Measurements from ENCODE around the gene COBL. TPM values are rescaled to one million over a fixed set of nuclear protein-coding genes. Genes with fewer than 3 reads are reported as not detected.

Gene COBL
- total and polyA plus RNA-seq, 2 of the 4 experiments (the other 2 are of a cell fraction), result under 0.01 TPM; not detected in 1

- Histone ChIP-seq H4K91ac (ENCODE audit: insufficient read depth, low read depth, low read length) (no peak overlapping the region), H4K5ac (ENCODE audit: low read depth, low read length) (no peak overlapping the region), H4K8ac (ENCODE audit: low read depth in 2 of 2, low read length in 2 of 2) (no peak overlapping the region), H3K4ac (ENCODE audit: low read depth, low read length) (no peak overlapping the region), H3K9me1 (ENCODE audit: insufficient read depth, low read length) (no peaks in the 10 kb centered on the region), H3K4me1 (ENCODE audit: control insufficient read depth, insufficient read depth, low read length) (no peaks in the 10 kb centered on the region), H2AFZ (replicated peaks; ENCODE audit: low read length, poor library complexity) (no peak overlapping the region), H4K20me1 (ENCODE audit: insufficient read depth, low read length) (no peaks in the 10 kb centered on the region), H3K18ac (ENCODE audit: low read depth, low read length) (no peak overlapping the region), H2BK15ac (ENCODE audit: low read depth, low read length) (no peak overlapping the region), H3K23ac (ENCODE audit: low read depth, low read length) (no peak overlapping the region), H3K4me3 (ENCODE audit: insufficient read depth, low read depth, low read length) (no peak overlapping the region), H2BK120ac (ENCODE audit: low read depth, low read length) (no peak overlapping the region), H3K9me3 (ENCODE audit: control insufficient read depth, insufficient read depth, low read length) (no peaks in the 10 kb centered on the region), H3K9ac (ENCODE audit: low read depth, low read length) (no peak overlapping the region), H3K27me3 (ENCODE audit: control insufficient read depth, insufficient read depth, low read length) (peaks cover 2% of the 10 kb centered on the region; the same call in 1 of the 2 replicates), H3K79me1 (ENCODE audit: low read depth in 1 of 2, low read length in 2 of 2) (no peaks in the 10 kb centered on the region), H3K56ac (ENCODE audit: extremely low read depth, insufficient read depth, low read length) (no peak overlapping the region), H3K36me3 (ENCODE audit: control insufficient read depth, insufficient read depth, low read length) (no peaks in the 10 kb centered on the region), H2AK5ac (ENCODE audit: low read depth, low read length) (no peak overlapping the region), H2AK9ac (replicated peaks; ENCODE audit: low read depth, low read length, poor library complexity) (no peak overlapping the region), H3K27ac (ENCODE audit: insufficient read depth, low read length) (no peak overlapping the region), H2BK5ac (ENCODE audit: low read depth, low read length, poor library complexity, severe bottlenecking) (no peak overlapping the region), H3K4me2 (ENCODE audit: low read depth, low read length) (no peak overlapping the region), H3K14ac (replicated peaks; ENCODE audit: low read depth, low read length) (no peak overlapping the region), H2BK20ac (ENCODE audit: low read depth, low read length) (no peak overlapping the region)
- in situ Hi-C loops (cut with MboI; ENCODE audit: low sequenced_read_pairs) (no loop called here), intact Hi-C loops (cut with micrococcal nuclease) (no loop called here), dilution Hi-C loops (cut with HindIII; ENCODE audit: low sequenced_read_pairs, unreplicated experiment) (no loop called here)
- DNase-seq (no peak), ATAC-seq (ENCODE audit: low read depth) (no peak)
- ChIA-PET CTCF (no interaction called here), POLR2A (ENCODE audit: unreplicated experiment) (no interaction called here)
- BruUV-seq (replicated peaks), result no TSS peak
- no CpG with 5 or more reads among the region's 5 CpGs for WGBS, 2 experiments (ENCODE audit: extremely low coverage in 2 of 2, insufficient read length in 1 of 2)
- TF ChIP-seq SMC3 (IDR thresholded peaks at IDR 0.05; ENCODE audit: low read depth, low read length) (no peak), POLR2A (IDR thresholded peaks at IDR 0.05; ENCODE audit: low read depth, low read length) (no peak), RFX5 (IDR thresholded peaks at IDR 0.05; ENCODE audit: low read depth, low read length) (no peak), BHLHE40 (IDR thresholded peaks at IDR 0.05; ENCODE audit: low read depth, low read length) (no peak), NFE2L2 (IDR thresholded peaks at IDR 0.05; ENCODE audit: low read depth, low read length) (no peak), RAD21 (IDR thresholded peaks at IDR 0.05; ENCODE audit: low read length) (no peak), MXI1 (IDR thresholded peaks at IDR 0.05; ENCODE audit: borderline replicate concordance, low read depth, low read length) (no peak)
- TF ChIP-seq, protein P1, sequence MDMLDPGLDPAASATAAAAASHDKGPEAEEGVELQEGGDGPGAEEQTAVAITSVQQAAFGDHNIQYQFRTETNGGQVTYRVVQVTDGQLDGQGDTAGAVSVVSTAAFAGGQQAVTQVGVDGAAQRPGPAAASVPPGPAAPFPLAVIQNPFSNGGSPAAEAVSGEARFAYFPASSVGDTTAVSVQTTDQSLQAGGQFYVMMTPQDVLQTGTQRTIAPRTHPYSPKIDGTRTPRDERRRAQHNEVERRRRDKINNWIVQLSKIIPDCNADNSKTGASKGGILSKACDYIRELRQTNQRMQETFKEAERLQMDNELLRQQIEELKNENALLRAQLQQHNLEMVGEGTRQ (IDR thresholded peaks at IDR 0.05; ENCODE audit: low read depth, low read length), result no peak
- TF ChIP-seq, protein P2, sequence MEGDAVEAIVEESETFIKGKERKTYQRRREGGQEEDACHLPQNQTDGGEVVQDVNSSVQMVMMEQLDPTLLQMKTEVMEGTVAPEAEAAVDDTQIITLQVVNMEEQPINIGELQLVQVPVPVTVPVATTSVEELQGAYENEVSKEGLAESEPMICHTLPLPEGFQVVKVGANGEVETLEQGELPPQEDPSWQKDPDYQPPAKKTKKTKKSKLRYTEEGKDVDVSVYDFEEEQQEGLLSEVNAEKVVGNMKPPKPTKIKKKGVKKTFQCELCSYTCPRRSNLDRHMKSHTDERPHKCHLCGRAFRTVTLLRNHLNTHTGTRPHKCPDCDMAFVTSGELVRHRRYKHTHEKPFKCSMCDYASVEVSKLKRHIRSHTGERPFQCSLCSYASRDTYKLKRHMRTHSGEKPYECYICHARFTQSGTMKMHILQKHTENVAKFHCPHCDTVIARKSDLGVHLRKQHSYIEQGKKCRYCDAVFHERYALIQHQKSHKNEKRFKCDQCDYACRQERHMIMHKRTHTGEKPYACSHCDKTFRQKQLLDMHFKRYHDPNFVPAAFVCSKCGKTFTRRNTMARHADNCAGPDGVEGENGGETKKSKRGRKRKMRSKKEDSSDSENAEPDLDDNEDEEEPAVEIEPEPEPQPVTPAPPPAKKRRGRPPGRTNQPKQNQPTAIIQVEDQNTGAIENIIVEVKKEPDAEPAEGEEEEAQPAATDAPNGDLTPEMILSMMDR (conservative IDR thresholded peaks at IDR 0.05; ENCODE audit: low read depth, low read length), result no peak
- TF ChIP-seq, protein P3, sequence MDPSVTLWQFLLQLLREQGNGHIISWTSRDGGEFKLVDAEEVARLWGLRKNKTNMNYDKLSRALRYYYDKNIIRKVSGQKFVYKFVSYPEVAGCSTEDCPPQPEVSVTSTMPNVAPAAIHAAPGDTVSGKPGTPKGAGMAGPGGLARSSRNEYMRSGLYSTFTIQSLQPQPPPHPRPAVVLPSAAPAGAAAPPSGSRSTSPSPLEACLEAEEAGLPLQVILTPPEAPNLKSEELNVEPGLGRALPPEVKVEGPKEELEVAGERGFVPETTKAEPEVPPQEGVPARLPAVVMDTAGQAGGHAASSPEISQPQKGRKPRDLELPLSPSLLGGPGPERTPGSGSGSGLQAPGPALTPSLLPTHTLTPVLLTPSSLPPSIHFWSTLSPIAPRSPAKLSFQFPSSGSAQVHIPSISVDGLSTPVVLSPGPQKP (IDR thresholded peaks at IDR 0.05; ENCODE audit: borderline replicate concordance, low read depth, low read length), result no peak
Measured at GRCh38 chr7:51126324-51126723, 190.3 kb downstream of the COBL start.

Data from IMR-90 (cell line).